H9 (cell line): Measurements from ENCODE around the gene SRSF6. TPM values are rescaled to one million over a fixed set of nuclear protein-coding genes. Genes with fewer than 3 reads are reported as not detected.
A peak's percentile ranks its signal among the peaks of the same experiment; 100 is the strongest.

Experiments
- DNase-seq: peaks from one replicate; pipeline ENCODE4 v3.0.0-alpha.2; 2017
- H2AFZ ChIP-seq: one replicate; pipeline ENCODE4 v1.6.1; 2013; ENCODE audit warnings: mild to moderate bottlenecking, low read length, control low read depth, moderate library complexity
- H2AK5ac ChIP-seq: 2 replicates; pipeline ENCODE4 v1.6.1; 2013; ENCODE audit warnings: low read length, control low read depth, mixed read lengths; ENCODE audit not compliant: insufficient read length
- H2BK120ac ChIP-seq: one replicate; pipeline ENCODE4 v1.6.1; 2013; ENCODE audit warnings: low read depth, mild to moderate bottlenecking, low read length, control low read depth, inconsistent platforms; ENCODE audit not compliant: poor library complexity, severe bottlenecking
- H2BK12ac ChIP-seq: 2 replicates; pipeline ENCODE4 v1.6.1; 2013; ENCODE audit warnings: low read length, control low read depth, mixed read lengths, low read depth; ENCODE audit not compliant: insufficient read length
- H2BK15ac ChIP-seq: 2 replicates; pipeline ENCODE4 v1.6.1; 2013; ENCODE audit warnings: low read depth, low read length, control low read depth
- H2BK20ac ChIP-seq: one replicate; pipeline ENCODE4 v1.6.1; 2013; ENCODE audit warnings: low read depth, mild to moderate bottlenecking, low read length, control low read depth, inconsistent platforms; ENCODE audit not compliant: poor library complexity, severe bottlenecking
- H2BK5ac ChIP-seq: 2 replicates; pipeline ENCODE4 v1.6.1; 2013; ENCODE audit warnings: low read length, control low read depth, mixed read lengths; ENCODE audit not compliant: insufficient read length
- H3K14ac ChIP-seq: 2 replicates; pipeline ENCODE4 v1.6.1; 2013; ENCODE audit warnings: low read length, control low read depth; ENCODE audit not compliant: insufficient read depth
- H3K18ac ChIP-seq: 2 replicates; pipeline ENCODE4 v1.6.1; 2013; ENCODE audit warnings: low read depth, mild to moderate bottlenecking, mixed read lengths, low read length, control low read depth; ENCODE audit not compliant: insufficient read length
- H3K23ac ChIP-seq: 2 replicates; pipeline ENCODE4 v1.6.1; 2013; ENCODE audit warnings: low read length, control low read depth, mixed read lengths, low read depth; ENCODE audit not compliant: insufficient read length
- H3K23me2 ChIP-seq: 2 replicates; pipeline ENCODE4 v1.6.1; 2013; ENCODE audit warnings: low read depth, mild to moderate bottlenecking, mixed read lengths, low read length, control low read depth; ENCODE audit not compliant: insufficient read length, poor library complexity, severe bottlenecking
- H3K27ac ChIP-seq: 2 replicates; pipeline ENCODE4 v1.5.1; 2013; ENCODE audit warnings: low read length, control low read depth, mixed read lengths, low read depth; ENCODE audit not compliant: insufficient read length
- H3K27me3 ChIP-seq: 2 replicates; pipeline ENCODE4 v1.6.1; 2013; ENCODE audit warnings: low read length, control low read depth, inconsistent platforms; ENCODE audit not compliant: insufficient read depth
- H3K4ac ChIP-seq: 2 replicates; pipeline ENCODE4 v1.6.1; 2013; ENCODE audit warnings: low read depth, mild to moderate bottlenecking, control low read depth, inconsistent platforms, low read length, moderate library complexity
- H3K4me1 ChIP-seq: 2 replicates; pipeline ENCODE4 v1.6.1; 2013; ENCODE audit warnings: low read length, control low read depth, inconsistent platforms; ENCODE audit not compliant: insufficient read depth
- H3K4me2 ChIP-seq: 2 replicates; pipeline ENCODE4 v1.6.1; 2013; ENCODE audit warnings: low read length, control low read depth, mixed read lengths; ENCODE audit not compliant: insufficient read length, insufficient read depth
- H3K56ac ChIP-seq: 2 replicates; pipeline ENCODE4 v1.6.1; 2013; ENCODE audit warnings: low read depth, mild to moderate bottlenecking, mixed read lengths, low read length, control low read depth; ENCODE audit not compliant: insufficient read length
- H3K79me1 ChIP-seq: 2 replicates; pipeline ENCODE4 v1.6.1; 2013; ENCODE audit warnings: low read depth, mild to moderate bottlenecking, moderate library complexity, low read length, control low read depth, inconsistent platforms; ENCODE audit not compliant: insufficient read depth, poor library complexity, severe bottlenecking
- H3K79me2 ChIP-seq: 2 replicates; pipeline ENCODE4 v1.6.1; 2013; ENCODE audit warnings: low read length, control low read depth, inconsistent platforms; ENCODE audit not compliant: insufficient read depth
- H3K9ac ChIP-seq: 2 replicates; pipeline ENCODE4 v1.6.1; 2013; ENCODE audit warnings: low read length, control low read depth, mixed read lengths; ENCODE audit not compliant: insufficient read length; ENCODE audit errors: extremely low read depth
- H3K9me3 ChIP-seq: one replicate; pipeline ENCODE4 v1.6.1; 2013; ENCODE audit warnings: low read depth, low read length, inconsistent platforms; ENCODE audit not compliant: control insufficient read depth
- H3T11ph ChIP-seq: one replicate; pipeline ENCODE4 v1.6.1; 2013; ENCODE audit warnings: mild to moderate bottlenecking, low read length, control low read depth, inconsistent platforms
- H4K20me1 ChIP-seq: one replicate; pipeline ENCODE4 v1.6.1; 2013; ENCODE audit not compliant: control insufficient read depth, insufficient read length, insufficient read depth
- H4K5ac ChIP-seq: 2 replicates; pipeline ENCODE4 v1.6.1; 2013; ENCODE audit warnings: low read depth, mild to moderate bottlenecking, mixed read lengths, low read length, control low read depth; ENCODE audit not compliant: insufficient read length
- H4K8ac ChIP-seq: replicated peaks from 2 replicates; pipeline ENCODE4 v1.6.1; 2013; ENCODE audit warnings: low read length, control low read depth, mixed read lengths, low read depth; ENCODE audit not compliant: insufficient read length
- H4K91ac ChIP-seq: 2 replicates; pipeline ENCODE4 v1.6.1; 2013; ENCODE audit warnings: low read depth, mild to moderate bottlenecking, moderate library complexity, mixed read lengths, low read length, control low read depth; ENCODE audit not compliant: insufficient read length
- H3K27ac Mint-ChIP-seq, 3 experiments: 2 replicates in 2 of 3; 3 replicates in 1 of 3; pipeline ENCODE4 v1.8.0; 2020 to 2021; ENCODE audit warnings: mixed read lengths in 3 of 3, mild to moderate bottlenecking in 1 of 3, moderate library complexity in 1 of 3
- H3K27me3 Mint-ChIP-seq: 2 replicates; pipeline ENCODE4 v1.8.0; 2021; ENCODE audit warnings: low read depth, mild to moderate bottlenecking, moderate library complexity, mixed read lengths
- H3K36me3 Mint-ChIP-seq, 3 experiments: 2 replicates in 2 of 3; 3 replicates in 1 of 3; pipeline ENCODE4 v1.8.0; 2020 to 2021; ENCODE audit warnings: low read depth in 3 of 3, mixed read lengths in 3 of 3; ENCODE audit not compliant: insufficient read depth in 1 of 3
- H3K4me1 Mint-ChIP-seq, 2 experiments: 2 replicates each; pipeline ENCODE4 v1.8.0; 2020; ENCODE audit warnings: mixed read lengths in 2 of 2
- H3K4me3 Mint-ChIP-seq, 2 experiments: 2 replicates in 1 of 2; 3 replicates in 1 of 2; pipeline ENCODE4 v1.8.0; 2020 to 2021; ENCODE audit warnings: mild to moderate bottlenecking in 2 of 2, mixed read lengths in 2 of 2, moderate library complexity in 1 of 2
- H3K9me3 Mint-ChIP-seq, 2 experiments: 2 replicates in 1 of 2; 3 replicates in 1 of 2; pipeline ENCODE4 v1.8.0; 2020; ENCODE audit warnings: mild to moderate bottlenecking in 2 of 2, mixed read lengths in 2 of 2, moderate library complexity in 1 of 2
- CTCF ChIP-seq: fragments of 200-600 bp; sonication (generic); conservative IDR thresholded peaks from 3 replicates; pipeline ENCODE4 v1.8.0; 2021; ENCODE audit warnings: antibody characterized with exemption, mild to moderate bottlenecking
- WGBS: extraction: QIAGEN DNeasy Blood & Tissue Kit; methylation state at CpG from one replicate; pipeline ENCODE4 v1.1.7; 2013; ENCODE audit warnings: missing lambda C conversion rate, low lambda C conversion rate, mixed read lengths; ENCODE audit not compliant: insufficient read length; ENCODE audit errors: extremely low coverage; 5-methylcytosine and 5-hydroxymethylcytosine counted together
- total RNA-seq: library from RNA; stranded (reverse); gene quantifications from 2 replicates; pipeline ENCODE4 v1.2.1, GENCODE V29; 2021

The SRSF6 gene
- total RNA-seq, 1 experiment from 2014 or later: 336 TPM

GRCh38 chr20:43444107-43444506, 13.6 kb upstream of the SRSF6 start:
- Histone ChIP-seq H3K79me2 (no peaks in the 10 kb centered on the region), H3T11ph (no peak overlapping the region), H2BK12ac (no peak overlapping the region), H3K9me3 (no peaks in the 10 kb centered on the region), H4K91ac (no peak overlapping the region), H4K5ac (no peak overlapping the region), H2BK5ac (no peak overlapping the region), H2BK120ac (no peak overlapping the region), H3K23ac (no peak overlapping the region), H3K27me3 (no peaks in the 10 kb centered on the region), H2AK5ac (no peak overlapping the region), H3K56ac (no peak overlapping the region), H2BK15ac (no peak overlapping the region), H4K8ac (no peak overlapping the region), H3K4ac (no peak overlapping the region), H3K4me2 (no peak overlapping the region), H3K4me1 (no peaks in the 10 kb centered on the region; the same call in 1 of the 2 replicates), H2BK20ac (no peak overlapping the region), H3K14ac (no peak overlapping the region), H3K18ac (no peak overlapping the region), H2AFZ (no peak overlapping the region), H3K9ac (no peak overlapping the region), H3K27ac (no peak overlapping the region), H3K79me1 (no peaks in the 10 kb centered on the region), H3K23me2 (no peaks in the 10 kb centered on the region), H4K20me1 (no peaks in the 10 kb centered on the region)
- H3K4me3 Mint-ChIP-seq: no peak overlapping the region
- no peaks in the 10 kb centered on the region for H3K9me3 Mint-ChIP-seq
- no peak overlapping the region; a peak in 1 of 7 replicates for H3K27ac Mint-ChIP-seq
- peaks cover 0 to 16% of the 10 kb centered on the region in 2 experiments; a peak in 2 of 4 replicates for H3K4me1 Mint-ChIP-seq
- no peaks in the 10 kb centered on the region; a peak in 1 of 7 replicates for H3K36me3 Mint-ChIP-seq
- peak; percentile 16 for DNase-seq
- H3K27me3 Mint-ChIP-seq: peaks cover 3% of the 10 kb centered on the region
- WGBS: no CpG with 5 or more reads among the region's 9 CpGs
- no peak for TF ChIP-seq CTCF
